PC-3 (cell line): ENCODE data around the gene COL4A3.

ENCODE experiments used
- CTCF ChIP-seq: fragments of 300-600 bp; sonication (generic); conservative IDR thresholded peaks from 2 replicates; pipeline ENCODE4 v1.5.1; 2017; ENCODE audit warnings: antibody characterized with exemption, low read depth, mild to moderate bottlenecking, low read length
- EZH2 ChIP-seq: fragments of 300-600 bp; sonication (generic); IDR thresholded peaks from one replicate; pipeline ENCODE4 v1.6.1; 2017; ENCODE audit warnings: antibody characterized with exemption, mild to moderate bottlenecking, low read length; ENCODE audit not compliant: unreplicated experiment
- EZH2phosphoT487 ChIP-seq: fragments of 300-600 bp; sonication (generic); IDR thresholded peaks from 2 replicates; pipeline ENCODE4 v1.6.1; 2018; ENCODE audit warnings: mild to moderate bottlenecking, antibody characterized with exemption, low read length, borderline replicate concordance

GRCh38 chr2:227141301-227141700, 23.1 kb upstream of the COL4A3 start:
- TF ChIP-seq CTCF: no peak
- TF ChIP-seq EZH2: no peak
- no peak for TF ChIP-seq EZH2phosphoT487
